NOMO-1 treated with dmso at 0.1 percent for 144 hours (cell line): ENCODE data around the gene MUCL3.
"Not testable (repeated sequence)": the region's sequence is repeated elsewhere in the genome, so short reads cannot be mapped to it uniquely, and the experiment has no call there.

ENCODE experiments used
- DNase-seq: peaks from one replicate; lab custom pipeline; 2025; ENCODE audit not compliant: unreplicated experiment; lab: John Stamatoyannopoulos, UW

The MUCL3 gene

DNA sequence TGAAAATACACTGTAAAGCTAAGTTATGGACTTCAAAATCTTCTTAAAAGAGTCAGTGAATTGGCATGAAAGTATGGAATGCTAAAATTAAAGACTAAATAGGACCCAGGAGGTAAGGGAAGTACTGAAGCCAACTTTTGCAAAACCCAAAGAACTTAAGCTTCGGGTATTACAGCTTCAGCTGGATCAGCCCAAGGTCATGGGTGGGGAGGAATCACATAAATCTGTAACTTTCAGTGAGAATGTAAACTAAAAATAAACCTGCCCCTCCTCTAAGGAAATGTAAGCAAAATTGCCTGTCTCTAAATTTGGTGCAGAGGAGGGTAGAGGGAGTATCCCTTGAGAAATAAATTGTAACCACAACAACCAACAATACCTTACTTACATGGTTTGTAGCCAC, 38.4 kb downstream of the MUCL3 start:
- no peak for DNase-seq

DNA sequence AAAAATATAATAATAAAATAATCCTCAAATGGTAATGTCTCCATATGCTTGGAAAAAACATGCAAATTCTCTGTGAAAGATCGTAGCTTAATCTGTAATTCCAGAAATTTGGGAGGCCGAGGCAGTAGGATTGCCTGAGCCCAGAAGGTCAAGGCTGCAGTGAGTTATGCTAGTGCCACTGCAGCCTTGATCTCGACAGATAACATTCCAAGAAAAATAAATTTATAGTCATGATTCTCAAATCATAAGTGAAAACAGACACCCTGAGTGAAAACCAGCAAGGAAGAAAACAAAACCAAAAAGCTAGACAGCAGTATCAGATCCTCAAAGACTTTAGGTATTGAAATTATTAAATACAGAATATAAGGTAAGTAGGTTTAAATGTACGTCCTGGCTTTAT, 38.9 kb downstream of the MUCL3 start:
- DNase-seq = no peak

DNA sequence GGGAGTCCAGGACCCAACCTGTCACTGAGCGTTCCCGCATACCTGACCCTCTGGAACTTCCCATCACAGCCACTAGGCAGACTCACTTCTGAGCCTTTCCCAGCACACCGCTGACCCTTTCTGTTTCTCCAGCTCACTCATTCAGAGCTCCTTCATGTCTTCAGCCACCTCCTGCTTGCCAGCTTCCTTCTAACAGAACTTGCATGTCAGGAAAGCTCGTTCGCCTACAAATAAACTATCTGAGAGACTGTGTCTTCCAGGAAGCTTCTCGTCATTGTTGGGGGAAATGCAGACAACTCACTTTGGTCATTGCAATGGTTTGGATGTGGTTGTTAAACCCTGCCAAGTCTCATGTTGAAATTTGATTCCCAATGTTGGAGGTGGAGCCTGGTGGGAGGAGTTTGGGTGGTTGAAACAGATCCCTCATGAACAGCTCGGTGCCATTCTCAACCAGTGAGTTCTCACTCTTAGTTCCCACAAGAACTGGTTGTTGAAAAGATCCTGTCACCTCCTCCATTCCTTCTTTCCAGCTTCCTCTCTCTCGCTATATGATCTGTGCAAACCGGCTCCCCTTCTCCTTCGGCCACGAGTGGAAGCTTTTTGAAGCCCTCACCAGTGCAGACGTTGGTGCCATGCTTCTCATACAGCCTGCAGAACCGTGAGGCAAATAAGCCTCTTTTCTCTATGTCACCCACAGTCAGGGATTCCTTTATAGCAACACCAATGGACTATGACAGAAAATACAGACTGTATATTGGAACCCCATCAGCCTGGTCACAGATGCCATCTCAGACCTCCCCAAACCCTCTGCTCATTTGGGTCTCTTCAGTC, 41.4 kb downstream of the MUCL3 start:
- no peak for DNase-seq

DNA sequence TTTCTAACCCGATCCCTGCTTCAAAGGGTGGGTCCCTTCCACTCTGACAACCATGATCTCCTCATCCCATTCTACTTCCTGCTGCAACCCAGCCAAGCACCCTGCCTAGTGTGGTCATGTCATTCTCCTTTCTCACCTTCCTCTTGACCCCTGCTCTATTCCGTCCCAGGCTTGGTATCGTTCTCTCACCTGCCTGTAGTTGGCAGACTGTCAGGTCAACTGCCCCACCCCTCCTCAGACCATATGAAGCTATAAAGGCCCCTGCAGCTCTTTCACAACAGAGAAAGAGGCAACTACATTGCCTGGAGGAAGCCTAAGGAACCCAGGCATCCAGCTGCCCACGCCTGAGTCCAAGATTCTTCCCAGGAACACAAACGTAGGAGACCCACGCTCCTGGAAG, 42.7 kb downstream of the MUCL3 start, which contains the start of gene MUC21:
TSS of gene MUC21 (plus strand) at position 280 of the 400 bp plus-strand sequence. CDS start 241 bp downstream, outside the sequence.
- DNase-seq = no peak

DNA sequence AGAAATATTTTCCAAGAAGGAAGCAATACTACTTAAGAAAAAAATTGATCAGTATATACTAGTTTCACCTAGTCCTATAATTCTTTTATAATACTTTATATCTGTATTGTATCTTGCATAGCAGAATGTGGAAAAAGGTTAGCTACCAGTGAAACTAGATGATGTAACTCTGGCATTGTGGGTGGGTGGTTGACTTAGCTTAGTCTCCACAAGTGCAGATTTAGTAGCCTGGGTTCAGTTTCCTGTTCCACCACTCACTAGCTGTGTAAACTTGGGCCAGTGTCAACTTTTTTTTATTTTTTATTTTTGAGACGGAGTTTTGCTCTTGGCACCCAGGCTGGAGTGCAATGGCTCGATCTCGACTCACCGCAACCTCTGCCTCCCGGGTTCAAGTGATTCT, 44.7 kb downstream of the MUCL3 start:
- no peak for DNase-seq

DNA sequence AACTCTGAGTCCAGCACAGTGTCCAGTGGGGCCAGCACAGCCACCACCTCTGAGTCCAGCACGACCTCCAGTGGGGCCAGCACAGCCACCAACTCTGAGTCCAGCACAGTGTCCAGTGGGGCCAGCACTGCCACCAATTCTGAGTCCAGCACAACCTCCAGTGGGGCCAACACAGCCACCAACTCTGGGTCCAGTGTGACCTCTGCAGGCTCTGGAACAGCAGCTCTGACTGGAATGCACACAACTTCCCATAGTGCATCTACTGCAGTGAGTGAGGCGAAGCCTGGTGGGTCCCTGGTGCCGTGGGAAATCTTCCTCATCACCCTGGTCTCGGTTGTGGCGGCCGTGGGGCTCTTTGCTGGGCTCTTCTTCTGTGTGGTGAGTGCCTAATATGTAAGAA, 46.5 kb downstream of the MUCL3 start:
- no peak for DNase-seq

DNA sequence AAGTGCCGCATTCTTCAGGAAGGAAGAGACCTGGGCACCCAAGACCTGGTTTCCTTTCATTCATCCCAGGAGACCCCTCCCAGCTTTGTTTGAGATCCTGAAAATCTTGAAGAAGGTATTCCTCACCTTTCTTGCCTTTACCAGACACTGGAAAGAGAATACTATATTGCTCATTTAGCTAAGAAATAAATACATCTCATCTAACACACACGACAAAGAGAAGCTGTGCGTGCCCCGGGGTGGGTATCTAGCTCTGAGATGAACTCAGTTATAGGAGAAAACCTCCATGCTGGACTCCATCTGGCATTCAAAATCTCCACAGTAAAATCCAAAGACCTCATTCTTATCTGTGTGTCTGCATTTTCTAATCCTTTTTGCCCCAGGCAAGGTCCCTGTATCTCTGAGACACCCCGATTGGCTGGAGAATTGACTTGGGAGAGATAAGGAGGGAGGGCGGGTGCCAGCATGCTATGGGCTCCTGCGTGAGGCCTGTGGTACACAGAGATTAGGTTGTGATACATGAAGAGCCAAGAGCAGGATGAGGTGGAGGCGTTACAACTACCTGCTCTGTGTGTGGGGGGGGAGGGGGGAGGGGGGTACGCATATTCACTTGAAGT, 47.5 kb downstream of the MUCL3 start:
- DNase-seq = no peak

DNA sequence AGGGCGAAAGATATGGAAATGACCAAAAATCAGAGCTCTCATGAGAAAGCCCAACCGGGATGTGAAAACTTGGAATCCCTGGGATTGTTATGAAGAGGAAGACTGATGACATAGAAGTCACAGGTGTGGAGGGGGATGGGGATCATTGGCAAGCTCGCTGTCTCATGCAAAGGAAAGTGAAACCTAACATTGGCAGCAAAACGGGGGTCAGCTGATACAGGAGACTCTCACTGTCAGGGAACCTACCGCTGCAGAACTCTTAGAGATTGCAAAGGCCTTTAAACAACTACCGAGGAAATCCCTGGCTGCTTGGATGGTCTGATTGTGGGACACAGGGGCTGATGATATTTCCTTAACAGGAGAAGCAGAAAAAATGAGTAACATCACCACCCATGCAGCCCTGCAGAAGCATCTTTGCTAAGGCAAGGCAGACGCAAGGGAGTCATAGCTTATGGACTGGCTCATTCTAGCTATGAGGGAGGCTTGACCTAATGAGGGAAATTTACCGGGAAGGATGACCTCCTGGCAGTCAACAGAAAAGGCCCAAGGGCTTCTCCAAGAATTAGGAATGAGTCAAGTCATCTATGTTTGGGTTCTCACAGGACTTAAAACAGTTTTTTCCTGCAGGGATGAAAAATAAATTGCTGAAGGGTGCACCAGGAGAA, 49.8 kb downstream of the MUCL3 start:
- no peak for DNase-seq

DNA sequence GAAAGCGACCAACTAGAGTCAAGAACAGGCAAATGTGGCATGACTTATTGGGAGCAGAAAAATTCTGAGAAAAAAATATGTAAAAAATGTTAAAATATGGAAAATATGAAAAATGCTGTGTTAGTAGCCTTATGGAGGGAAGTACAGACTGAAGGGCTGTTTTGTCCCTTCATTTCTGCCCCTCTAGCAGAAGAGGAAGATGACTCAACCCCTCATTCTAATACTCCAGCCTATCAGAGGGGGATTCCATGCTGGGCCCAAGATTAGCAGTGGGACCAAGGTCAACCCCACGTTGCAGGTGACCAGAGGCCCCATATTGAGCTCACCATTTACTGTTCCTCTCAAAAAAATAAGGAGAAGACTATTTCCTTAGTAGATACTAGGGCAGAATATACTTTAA, 51.1 kb downstream of the MUCL3 start:
- no peak for DNase-seq

DNA sequence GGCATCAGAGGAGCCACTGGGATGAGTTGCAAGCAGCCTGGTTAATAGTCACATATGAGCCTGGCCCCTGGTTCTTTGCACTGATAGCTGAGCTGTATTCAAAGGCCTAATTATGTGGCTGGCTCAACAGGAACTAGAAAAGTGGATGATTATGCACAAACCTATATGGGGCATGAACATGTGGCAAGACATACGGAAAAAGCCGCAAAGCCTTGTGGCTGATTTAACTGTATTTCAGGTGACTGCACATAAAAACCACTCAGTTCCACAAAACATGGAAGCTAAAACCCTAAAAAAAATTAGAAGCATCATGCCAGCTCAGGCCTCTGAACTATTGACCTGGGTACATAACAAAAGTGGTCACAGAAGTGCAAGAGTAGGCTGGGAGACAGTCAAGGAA, 56.5 kb downstream of the MUCL3 start:
- peak; percentile 86 for DNase-seq

DNA sequence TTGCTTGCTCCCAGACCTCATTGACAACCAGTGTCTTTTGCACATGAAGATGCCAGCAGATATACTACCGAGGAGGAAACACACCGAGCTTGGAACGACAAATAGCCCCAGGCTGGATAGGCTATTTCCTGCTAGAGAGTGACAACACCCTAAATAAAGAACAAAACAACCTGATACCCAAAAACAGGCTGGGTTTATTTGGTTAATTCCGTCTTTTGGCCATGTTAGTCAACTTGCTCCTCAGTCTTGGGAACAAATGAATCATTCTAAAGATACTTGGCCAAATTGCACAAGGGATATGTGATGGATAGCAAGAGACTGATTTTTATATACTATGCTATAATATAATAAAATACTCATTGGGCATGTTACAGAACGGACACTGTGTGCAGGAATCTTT, 58.0 kb downstream of the MUCL3 start:
- no peak for DNase-seq

DNA sequence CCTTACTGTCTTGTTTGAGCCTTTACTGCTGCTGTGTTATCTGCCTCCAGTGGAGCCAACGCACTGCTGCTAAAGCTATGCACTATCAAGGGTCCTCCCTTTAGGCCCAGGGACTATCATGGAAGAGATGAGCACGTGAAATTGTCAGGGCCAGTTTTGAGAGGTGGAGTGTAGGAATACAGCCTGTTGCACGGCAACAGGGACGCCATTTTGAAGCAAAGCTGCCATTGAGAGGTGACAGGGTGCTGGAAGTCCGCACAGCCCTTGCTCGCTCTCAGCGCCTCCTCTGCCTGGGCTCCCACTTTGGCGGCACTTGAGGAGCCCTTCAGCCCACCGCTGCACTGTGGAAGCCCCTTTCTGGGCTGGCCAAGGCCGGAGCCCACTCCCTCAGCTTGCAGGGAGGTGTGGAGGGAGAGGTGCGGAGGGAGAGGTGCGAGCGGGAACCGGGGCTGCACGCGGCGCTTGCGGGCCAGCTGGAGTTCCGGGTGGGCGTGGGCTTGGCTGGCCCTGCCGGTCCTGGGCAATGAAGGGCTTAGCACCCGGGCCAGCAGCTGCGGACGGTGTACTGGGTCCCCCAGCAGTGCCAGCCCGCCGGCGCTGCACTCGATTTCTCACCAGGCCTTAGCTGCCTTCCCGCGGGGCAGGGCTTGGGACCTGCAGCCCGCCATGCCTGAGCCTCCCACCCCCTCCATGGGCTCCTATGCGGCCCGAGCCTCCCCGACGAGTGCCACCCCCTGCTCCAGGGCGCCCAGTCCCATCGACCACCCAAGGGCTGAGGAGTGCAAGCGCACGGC, 59.5 kb downstream of the MUCL3 start:
- DNase-seq = not testable (repeated sequence)

DNA sequence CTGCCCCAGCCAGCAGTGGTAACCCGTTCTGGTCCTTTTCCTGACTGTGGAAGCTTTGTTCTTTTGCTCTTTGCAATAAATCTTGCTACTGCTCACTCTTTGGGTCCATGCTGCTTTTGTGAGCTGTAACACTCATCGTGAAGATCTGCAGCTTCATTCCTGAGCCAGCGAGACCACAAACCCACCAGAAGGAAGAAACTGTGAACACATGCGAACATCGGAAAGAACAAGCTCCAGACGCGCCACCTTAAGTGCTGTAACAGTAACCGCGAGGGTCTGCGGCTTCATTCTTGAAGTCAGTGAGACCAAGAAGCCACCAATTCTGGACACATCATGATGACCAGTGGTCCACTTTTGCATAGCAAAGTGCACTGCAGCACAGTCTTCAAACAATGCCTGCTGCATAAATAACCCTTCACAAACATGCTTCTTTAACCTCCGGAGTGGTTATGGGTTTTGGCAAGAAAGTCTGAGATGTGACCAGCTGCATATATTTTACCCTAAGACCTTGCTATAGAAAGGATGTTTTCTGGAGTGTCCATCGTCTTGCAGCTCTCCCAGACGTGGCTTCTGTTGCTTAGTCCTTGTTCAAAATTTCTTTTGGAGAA, 60.6 kb downstream of the MUCL3 start:
- no peak for DNase-seq

DNA sequence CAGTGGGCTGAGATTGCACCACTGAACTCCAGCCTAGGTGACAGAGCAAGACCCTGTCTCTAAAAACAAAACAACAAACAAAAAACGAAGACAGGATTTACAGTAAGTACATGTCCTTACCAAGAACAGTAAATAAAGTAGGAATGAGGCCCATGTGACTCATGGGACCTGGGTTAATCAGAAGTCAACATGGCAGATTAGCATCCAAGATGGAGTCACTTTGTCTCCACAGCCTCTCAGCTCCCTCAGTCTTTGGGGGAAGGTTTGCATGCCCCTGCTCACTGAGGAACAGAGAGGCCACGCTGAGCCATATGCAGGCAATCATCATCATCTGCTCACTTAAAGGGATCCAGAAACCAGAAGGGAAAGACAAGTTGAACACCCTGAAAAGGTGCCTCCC, 61.7 kb downstream of the MUCL3 start:
- no peak for DNase-seq
